SK-N-SH treated with all-trans-retinoic acid at 6 μM for 48 hours (cell line): ENCODE measurements around the gene SMARCA4.

Experiments
- ATAC-seq: fragments of 200-7000 bp; cut with Tn5 transposase; 3 replicates; pipeline ENCODE4 v1.9.1; 2020; ENCODE audit warnings: mild to moderate bottlenecking, moderate library complexity
- ARNTL ChIP-seq: fragments of 450-650 bp; formaldehyde crosslinking; IDR thresholded peaks from 2 replicates; pipeline ENCODE4 v1.5.0; 2020; ENCODE audit warnings: low read depth, mild to moderate bottlenecking, moderate library complexity, borderline replicate concordance
- BACH2 ChIP-seq: fragments of 250-450 bp; sonication (Bioruptor Pico); IDR thresholded peaks from 2 replicates; pipeline ENCODE4 v1.9.0; 2021; ENCODE audit warnings: mild to moderate bottlenecking, borderline replicate concordance
- CREB5 ChIP-seq: fragments of 250-450 bp; sonication (Bioruptor Pico); IDR thresholded peaks from 2 replicates; pipeline ENCODE4 v1.5.1; 2020; ENCODE audit warnings: low read depth, mild to moderate bottlenecking, moderate library complexity
- CSRNP3 ChIP-seq: fragments of 250-450 bp; sonication (Bioruptor Pico); IDR thresholded peaks from 2 replicates; pipeline ENCODE4 v1.5.1; 2021; ENCODE audit warnings: mild to moderate bottlenecking, moderate library complexity
- GLIS3 ChIP-seq: fragments of 250-450 bp; sonication (Bioruptor Pico); IDR thresholded peaks from 2 replicates; pipeline ENCODE4 v1.5.0; 2020; ENCODE audit warnings: mild to moderate bottlenecking, moderate library complexity
- OSR1 ChIP-seq: fragments of 250-450 bp; sonication (Bioruptor Pico); IDR thresholded peaks from 2 replicates; pipeline ENCODE4 v1.8.0; 2022; ENCODE audit warnings: moderate library complexity, mild to moderate bottlenecking, inconsistent platforms
- PATZ1 ChIP-seq: fragments of 250-450 bp; sonication (Bioruptor Pico); IDR thresholded peaks from 2 replicates; pipeline ENCODE4 v1.8.0; 2020; ENCODE audit warnings: mild to moderate bottlenecking, moderate library complexity, borderline replicate concordance
- POU6F1 ChIP-seq: fragments of 250-450 bp; sonication (Bioruptor Pico); IDR thresholded peaks from 2 replicates; pipeline ENCODE4 v1.8.0; 2021; ENCODE audit warnings: low read depth, mild to moderate bottlenecking, moderate library complexity, borderline replicate concordance
- PPARA ChIP-seq: fragments of 250-450 bp; sonication (Bioruptor Pico); IDR thresholded peaks from 2 replicates; pipeline ENCODE4 v1.5.0; 2020; ENCODE audit warnings: mild to moderate bottlenecking, borderline replicate concordance
- RARB ChIP-seq: fragments of 250-450 bp; sonication (Bioruptor Pico); IDR thresholded peaks from 2 replicates; pipeline ENCODE4 v1.8.0; 2021; ENCODE audit warnings: mild to moderate bottlenecking, moderate library complexity
- SNAI2 ChIP-seq: fragments of 250-450 bp; sonication (Bioruptor Pico); IDR thresholded peaks from 2 replicates; pipeline ENCODE4 v1.5.0; 2020; ENCODE audit warnings: mild to moderate bottlenecking, moderate library complexity
- TCF4 ChIP-seq: fragments of 250-450 bp; sonication (Bioruptor Pico); IDR thresholded peaks from 2 replicates; pipeline ENCODE4 v1.8.0; 2021; ENCODE audit warnings: mild to moderate bottlenecking, moderate library complexity, borderline replicate concordance
- TOX ChIP-seq: fragments of 250-450 bp; sonication (Bioruptor Pico); IDR thresholded peaks from 2 replicates; pipeline ENCODE4 v1.8.0; 2021; ENCODE audit warnings: mild to moderate bottlenecking, moderate library complexity, borderline replicate concordance
- TSHZ2 ChIP-seq: fragments of 250-450 bp; sonication (Bioruptor Pico); IDR thresholded peaks from 2 replicates; pipeline ENCODE4 v1.5.0; 2020; ENCODE audit warnings: mild to moderate bottlenecking, moderate library complexity
- ZC3H10 ChIP-seq: fragments of 250-450 bp; sonication (Bioruptor Pico); IDR thresholded peaks from 2 replicates; pipeline ENCODE4 v1.5.1; 2021; ENCODE audit warnings: mild to moderate bottlenecking, moderate library complexity
- ZFP3 ChIP-seq: fragments of 250-450 bp; sonication (Bioruptor Pico); IDR thresholded peaks from 2 replicates; pipeline ENCODE4 v1.5.0; 2020; ENCODE audit warnings: mild to moderate bottlenecking, moderate library complexity
- ZFP30 ChIP-seq: fragments of 450-650 bp; formaldehyde crosslinking; IDR thresholded peaks from 2 replicates; pipeline ENCODE4 v1.5.0; 2022; ENCODE audit warnings: mild to moderate bottlenecking, moderate library complexity
- ZNF565 ChIP-seq: fragments of 450-650 bp; formaldehyde crosslinking; conservative IDR thresholded peaks from 2 replicates; pipeline ENCODE4 v1.5.0; 2020; ENCODE audit warnings: low read depth, mild to moderate bottlenecking, moderate library complexity
- ZNF70 ChIP-seq: fragments of 450-650 bp; formaldehyde crosslinking; IDR thresholded peaks from 2 replicates; pipeline ENCODE4 v1.5.0; 2020; ENCODE audit warnings: mild to moderate bottlenecking, moderate library complexity
- ZNF8 ChIP-seq: fragments of 450-650 bp; formaldehyde crosslinking; IDR thresholded peaks from 2 replicates; pipeline ENCODE4 v1.5.0; 2020; ENCODE audit warnings: mild to moderate bottlenecking, moderate library complexity

SMARCA4 gene

GRCh38 chr19:11007962-11008532 is 47.2 kb downstream of the SMARCA4 start:
- no peak for ATAC-seq
- TF ChIP-seq OSR1 = no peak
- no peak for TF ChIP-seq POU6F1
- no peak for TF ChIP-seq CREB5 (CRISPR knock-in tag)
- TF ChIP-seq TSHZ2 (CRISPR knock-in tag) = no peak
- TF ChIP-seq ZFP3 (CRISPR knock-in tag) = no peak
- no peak for TF ChIP-seq CSRNP3 (CRISPR knock-in tag)
- TF ChIP-seq RARB (CRISPR knock-in tag) = no peak
- TF ChIP-seq ZFP30 (CRISPR knock-in tag) = no peak
- TF ChIP-seq, all 23 proteins: peak for 0

GRCh38 chr19:11010041-11010440 is 49.2 kb downstream of the SMARCA4 start:
- TF ChIP-seq SNAI2 (no peak), TCF4 (CRISPR knock-in tag) (no peak), RARB (CRISPR knock-in tag) (no peak), PPARA (CRISPR knock-in tag) (no peak), ZFP30 (CRISPR knock-in tag) (no peak)
- ATAC-seq = no peak

GRCh38 chr19:11012507-11012906 is 51.7 kb downstream of the SMARCA4 start:
- no peak for ATAC-seq
- no peak for TF ChIP-seq CSRNP3 (CRISPR knock-in tag)
- TF ChIP-seq ARNTL = no peak
- no peak for TF ChIP-seq BACH2

- ATAC-seq = no peak
- TF ChIP-seq ZNF70 (no peak), CREB5 (CRISPR knock-in tag) (no peak), ZNF8 (CRISPR knock-in tag) (no peak), TCF4 (CRISPR knock-in tag) (no peak), PATZ1 (CRISPR knock-in tag) (no peak), BACH2 (no peak), GLIS3 (CRISPR knock-in tag) (no peak), RARB (CRISPR knock-in tag) (no peak), TOX (CRISPR knock-in tag) (no peak), PPARA (CRISPR knock-in tag) (no peak), ZC3H10 (CRISPR knock-in tag) (no peak), ZNF565 (CRISPR knock-in tag) (no peak), ZFP30 (CRISPR knock-in tag) (no peak), POU6F1 (no peak), ARNTL (no peak), OSR1 (no peak)
These were observed 52.9 kb downstream of the SMARCA4 start for GRCh38 chr19:11013771-11014170.
